Glomerular visceral epithelial cell (primary cell): ENCODE measurements around the gene TMPRSS6.

Experiments
- DNase-seq: peaks from one replicate; pipeline ENCODE4 v3.0.0-alpha.2; 2016; ENCODE audit errors: extremely low spot score

The TMPRSS6 gene

DNA sequence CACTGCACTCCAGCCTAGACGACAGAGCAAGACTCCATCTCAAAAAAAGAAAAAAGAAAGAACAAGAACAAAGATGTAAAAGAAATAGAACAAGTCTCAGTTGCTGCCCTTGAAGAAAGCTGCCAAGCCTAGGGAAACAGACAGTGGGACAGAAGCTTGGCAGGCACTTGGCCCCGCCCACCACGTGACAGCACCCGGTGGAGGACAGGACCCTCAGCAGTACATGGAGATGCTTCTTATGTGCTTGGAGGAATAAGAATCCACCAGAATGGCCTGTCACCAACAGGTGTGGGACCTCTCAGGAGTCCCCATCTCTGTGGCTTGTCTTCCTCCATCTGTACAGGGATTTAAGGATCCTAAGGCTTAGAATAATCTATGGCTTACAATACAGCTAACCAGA, 7.6 kb upstream of the TMPRSS6 start:
- no peak for DNase-seq

DNA sequence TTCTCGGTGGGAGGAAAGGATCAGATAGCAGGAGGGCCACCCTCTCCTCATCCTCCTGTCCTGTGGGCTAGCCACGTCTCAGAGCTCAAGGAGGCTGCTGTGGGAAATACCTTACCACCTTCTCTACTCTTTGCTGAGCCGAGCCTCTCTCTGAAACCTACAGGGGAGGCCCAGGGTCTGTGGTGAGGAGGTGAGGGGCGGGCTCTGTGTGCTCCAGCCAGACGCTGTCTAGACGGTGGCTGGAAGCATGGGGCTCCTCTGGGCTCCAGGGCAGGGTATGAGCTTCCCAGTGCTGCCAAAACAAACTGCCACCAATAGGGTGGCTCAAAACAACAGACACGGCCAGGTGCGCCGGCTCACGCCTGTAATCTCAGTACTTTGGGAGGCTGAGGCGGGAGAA, 5.5 kb upstream of the TMPRSS6 start:
- no peak for DNase-seq

DNA sequence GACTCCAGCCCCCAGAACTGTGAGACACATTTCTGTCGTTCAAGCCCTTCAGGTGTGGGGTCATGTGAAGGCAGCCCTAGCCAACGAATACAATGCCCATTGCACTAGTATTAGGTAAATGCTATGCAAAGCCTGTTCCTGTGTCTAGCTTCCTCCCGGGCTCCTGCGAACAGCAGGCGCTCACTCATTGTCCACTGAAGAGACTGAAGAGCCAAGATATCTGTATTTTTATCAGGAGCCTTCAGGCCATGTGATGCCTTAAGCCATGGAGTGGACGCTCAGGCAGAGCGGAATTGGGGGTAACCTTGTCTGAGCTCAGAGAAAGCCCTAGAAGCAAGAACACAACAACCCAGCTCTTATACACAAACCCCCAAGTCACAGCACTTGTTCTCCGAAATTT, 4.2 kb upstream of the TMPRSS6 start:
- no peak for DNase-seq

DNA sequence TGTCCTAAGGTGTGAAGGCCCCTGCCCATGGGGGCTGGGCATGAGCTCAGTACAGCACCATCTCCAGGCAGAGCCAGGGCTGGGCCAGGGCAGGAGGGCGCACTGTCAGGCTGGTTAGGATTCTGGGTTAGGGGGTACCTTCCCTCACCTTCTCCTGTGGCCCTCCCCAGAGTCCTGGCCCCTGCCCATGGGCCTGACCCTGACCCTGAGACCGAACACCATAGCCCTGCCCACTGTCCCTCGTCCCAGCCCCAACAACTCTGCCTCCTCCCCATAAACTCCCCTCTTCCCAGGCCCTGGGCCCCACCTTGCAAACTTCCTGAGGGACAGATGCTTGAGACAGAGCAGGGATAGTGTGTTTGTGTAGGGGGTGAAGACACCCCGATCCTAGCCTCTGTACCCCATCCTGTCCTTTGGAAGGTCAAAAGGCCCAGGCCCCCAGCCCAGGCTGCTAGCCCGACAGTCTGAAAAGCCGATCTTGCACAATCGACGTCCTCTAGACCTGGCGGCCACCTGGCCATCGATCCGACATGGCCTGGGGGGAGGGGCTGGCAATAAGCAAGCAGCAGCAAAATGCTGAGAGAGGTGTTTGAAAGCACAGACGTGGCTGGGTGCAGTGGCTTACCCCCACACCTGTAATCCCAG, 2.7 kb upstream of the TMPRSS6 start:
- no peak for DNase-seq

DNA sequence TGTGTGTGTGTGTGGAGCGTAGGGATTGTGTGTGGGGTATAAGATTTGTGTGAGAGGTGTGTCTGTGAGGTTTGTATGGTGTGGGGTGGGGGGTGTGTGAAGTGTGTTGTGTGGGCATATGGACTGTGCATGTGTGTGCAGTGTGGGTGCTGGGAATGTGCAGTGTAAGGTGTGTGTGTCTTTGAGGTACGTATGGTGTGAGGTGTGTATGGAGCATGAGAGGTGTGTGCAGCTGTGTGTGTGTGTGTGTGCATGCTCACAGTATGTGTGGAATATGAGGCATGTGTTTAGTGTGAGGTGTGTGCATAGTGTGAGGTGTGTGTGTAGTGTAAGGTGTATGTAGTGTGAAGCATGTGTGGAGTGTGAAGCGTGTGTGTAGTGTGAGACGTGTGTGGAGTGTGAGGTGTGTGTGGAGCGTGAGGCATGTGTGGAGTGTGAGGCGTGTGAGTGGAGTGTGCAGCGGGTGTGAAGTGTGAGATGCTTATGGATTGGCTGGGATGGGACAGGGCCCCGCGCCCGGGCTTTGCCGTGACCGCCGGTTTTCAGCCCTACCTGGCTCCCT, 1.7 kb upstream of the TMPRSS6 start:
- DNase-seq, result no peak

DNA sequence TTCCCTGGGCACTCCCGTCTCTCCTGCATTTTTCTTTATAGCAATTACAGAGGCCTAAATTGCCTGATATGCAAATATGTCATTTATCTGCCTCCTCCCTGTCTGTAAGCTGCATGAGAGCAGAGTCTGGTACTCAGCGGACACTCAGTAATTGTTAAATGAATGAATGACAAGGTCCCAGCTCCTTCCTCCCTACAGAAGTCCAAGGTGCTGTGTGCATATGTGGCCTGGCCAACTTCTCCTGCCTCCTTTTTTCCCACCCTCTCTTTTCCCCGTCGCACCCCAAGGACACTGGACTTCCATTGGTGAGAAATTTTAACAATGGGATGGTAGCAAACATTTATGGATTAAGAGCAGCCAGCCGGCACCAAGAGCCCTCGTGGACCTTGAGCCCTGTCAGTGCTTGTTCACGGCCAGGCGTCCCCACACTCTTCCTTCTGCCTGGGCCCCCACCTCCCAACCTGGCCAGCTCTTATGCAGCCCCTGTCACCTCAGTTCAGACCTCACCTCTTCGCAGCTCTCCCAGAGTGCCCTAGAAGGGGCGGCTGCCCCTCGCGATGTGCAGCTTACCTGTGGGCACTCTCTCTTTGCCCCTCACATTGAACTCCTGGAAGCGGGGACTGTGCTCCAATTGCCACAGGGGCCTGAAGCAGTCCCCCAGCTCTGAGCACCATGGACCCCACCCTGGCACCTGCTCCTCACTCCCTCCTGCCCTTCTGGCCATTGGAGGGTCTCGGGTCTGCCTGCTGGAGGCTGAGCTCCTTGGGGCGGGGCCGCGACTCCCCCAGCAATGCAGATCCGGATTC, 1.5 kb downstream of the TMPRSS6 start:
- no peak for DNase-seq

DNA sequence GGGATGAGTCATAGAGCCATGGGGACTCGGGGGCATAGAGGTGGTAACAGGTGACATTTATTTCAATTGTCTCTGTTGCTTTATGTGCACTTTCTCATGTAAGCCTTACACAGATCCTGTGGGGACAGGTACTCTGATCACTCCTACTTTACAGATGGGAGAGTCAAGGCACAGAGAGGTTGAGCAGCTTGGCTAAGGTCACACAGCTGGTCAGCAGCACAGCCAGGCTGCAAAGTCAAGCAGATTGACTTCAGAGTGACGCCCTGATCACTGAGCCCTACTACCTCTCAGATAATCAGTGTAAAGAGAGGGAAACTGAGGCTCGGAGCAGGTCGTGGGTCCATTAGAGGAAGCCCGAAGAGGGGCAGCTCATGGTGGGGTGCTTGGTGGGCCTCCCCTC, 3.5 kb downstream of the TMPRSS6 start:
- DNase-seq, result no peak

DNA sequence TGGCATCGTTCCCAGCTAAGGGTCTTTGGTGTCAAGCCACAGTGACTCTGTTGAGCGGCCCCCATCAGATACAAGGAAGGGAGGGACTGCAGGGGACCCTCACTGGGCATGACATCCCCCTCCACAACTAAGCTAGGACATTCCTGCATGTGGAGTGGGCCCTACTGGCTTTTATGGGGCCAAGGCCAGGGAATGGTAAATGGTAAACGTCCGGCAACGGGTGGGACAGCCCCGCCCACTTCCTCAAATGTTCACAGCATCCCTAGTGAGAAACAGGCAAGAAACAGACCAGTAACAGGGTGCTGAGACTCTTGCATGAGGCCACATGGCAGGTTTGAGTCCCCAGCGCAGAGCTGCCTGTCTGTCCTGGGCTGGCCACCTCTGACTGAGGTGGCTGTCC, 4.4 kb downstream of the TMPRSS6 start:
- no peak for DNase-seq

DNA sequence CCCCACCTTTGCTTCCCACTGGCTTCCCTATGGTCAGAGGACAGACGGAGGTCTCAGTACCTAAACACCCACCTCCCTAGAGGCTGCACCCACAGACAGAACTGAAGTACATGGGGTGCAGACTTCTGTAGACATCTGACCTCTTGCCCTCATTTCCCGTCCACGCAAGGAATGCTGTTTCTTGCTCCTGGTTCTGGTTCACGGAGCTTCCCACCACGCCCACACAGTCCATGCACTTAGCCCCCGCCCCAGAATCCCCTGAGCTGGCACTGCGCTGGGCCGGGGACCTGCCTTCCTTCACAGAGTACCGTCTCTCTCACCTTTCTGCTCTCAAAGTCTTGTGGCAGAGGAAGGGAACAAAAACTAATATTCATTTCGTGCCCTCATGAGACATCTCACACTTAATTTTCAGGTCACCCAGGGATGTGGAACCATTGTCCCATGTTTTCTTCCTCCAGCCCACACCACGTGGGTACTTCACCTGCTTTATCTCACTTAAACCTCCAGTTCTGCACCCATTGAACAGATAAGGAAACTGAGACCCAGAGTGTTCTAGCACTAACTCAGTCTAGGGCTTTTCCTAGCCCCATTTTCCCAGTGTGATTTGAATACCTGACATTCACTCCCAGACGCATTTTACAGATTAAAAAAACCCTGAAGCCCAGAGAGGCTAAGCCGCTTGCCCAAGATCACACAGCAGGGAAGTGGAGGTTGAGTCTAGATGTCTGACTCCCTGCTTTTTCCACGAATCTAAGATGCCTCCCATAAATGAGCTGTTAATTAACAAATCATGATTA, 5.7 kb downstream of the TMPRSS6 start:
- no peak for DNase-seq

DNA sequence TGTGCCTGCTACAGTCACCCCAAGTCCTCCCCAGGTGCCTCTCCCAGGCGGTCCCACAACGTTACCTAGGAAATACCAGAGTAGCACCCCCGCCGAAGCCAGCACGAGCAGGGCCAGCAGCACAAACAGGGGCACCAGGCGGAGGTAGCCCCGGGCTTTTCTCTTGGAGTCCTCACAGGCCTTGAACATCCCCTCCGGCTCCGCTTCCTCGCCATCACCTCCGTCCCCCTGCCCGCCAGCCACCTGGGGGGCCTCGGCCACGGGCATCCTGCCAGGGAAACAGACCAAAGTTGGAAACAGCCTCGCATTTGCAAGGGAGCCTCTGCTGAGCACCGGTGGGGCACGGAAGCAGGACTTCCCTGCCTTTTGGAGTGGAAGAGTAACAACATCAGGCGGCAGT, 6.4 kb downstream of the TMPRSS6 start:
- DNase-seq, result no peak

DNA sequence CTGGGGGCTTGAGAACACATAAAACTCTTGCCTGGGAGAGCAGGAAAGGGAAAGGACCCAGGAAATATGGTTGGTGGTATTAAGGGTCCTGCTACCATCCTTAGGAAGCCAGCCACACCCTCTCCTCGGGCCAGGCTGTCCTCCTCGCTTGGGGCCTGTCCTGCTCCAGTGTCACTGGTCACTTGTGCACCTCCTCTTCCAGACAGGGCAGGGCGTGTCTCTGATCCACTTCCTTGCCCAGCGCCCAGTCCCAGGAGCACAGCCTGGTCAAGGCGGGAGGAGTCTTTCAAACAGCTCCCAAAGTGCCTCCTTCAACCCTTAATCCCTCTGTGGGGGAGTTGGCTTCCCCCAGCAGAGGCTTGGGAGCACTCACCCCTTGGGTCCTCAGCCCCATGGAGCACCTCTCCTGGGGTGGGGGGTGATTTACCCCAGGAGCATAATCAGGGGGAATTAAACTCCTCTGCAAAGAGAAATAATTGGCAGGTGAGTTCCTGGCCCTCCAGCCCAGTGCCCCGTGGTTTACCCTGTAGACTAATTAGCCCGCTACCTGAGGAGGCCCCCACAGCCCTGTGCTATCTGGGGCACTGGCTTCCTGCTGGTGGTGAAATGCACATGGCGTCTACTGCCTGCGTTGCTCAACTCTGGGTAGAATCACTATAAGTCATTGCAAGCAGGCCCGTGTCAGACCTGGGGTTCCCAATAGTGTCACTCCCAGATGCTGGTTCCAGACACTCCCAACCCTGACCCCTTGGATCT, 8.0 kb downstream of the TMPRSS6 start:
- DNase-seq, result no peak

DNA sequence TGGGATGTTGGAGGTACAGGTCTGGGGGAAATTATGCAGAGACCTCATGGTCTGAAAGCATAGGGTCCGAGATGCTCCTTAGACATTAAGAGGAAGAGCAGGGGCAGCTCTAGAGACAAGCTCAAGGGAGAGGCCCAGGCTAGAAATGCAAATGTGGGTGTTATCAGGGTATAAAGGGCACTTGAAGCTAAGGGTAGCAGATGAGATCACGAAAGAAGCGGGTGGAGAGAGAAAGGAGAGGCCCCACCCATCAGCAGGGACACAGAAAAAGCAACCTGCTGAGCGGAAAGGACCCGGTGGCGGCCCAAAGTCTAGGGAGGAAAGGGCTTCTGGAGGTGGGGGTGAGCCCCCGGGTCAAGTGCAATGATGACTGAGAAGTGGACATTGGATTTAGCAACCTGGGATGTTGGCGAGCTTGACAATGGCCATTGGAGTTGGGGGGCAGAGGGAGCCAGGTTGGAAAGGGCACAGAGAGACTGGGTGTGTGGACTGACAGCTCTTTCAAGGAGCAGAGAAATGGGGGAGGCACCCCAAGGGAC, 8.9 kb downstream of the TMPRSS6 start:
- DNase-seq, result no peak

DNA sequence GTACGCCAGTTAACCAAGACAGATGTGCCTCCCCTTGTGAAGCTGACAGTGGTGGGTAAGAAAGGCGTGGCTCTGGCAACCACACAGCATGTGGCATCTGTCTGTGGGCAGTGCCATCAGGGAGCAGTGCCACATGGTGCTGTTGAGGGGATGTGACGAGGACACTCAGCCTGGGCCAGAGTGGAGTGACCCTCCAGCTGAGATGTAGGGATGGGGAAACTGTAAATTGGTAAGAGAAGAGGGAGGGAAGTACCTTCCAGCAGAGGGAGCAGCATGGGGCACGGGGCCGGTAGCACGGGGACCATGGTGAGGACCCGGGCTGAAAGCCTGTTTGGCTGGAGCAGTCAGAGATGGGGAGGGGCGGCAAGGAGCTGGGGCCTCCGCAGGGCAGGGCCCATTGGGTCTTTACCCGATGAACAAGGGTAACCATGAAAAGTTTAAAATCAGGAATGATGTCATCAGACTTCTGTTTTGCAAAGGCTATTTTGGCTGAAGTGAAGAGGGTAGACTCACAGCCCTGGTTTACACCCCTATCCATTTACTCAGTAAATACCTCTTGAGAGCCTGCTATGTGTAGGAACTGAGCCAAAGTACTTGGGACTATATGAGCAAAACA, 10.4 kb downstream of the TMPRSS6 start:
- no peak for DNase-seq

DNA sequence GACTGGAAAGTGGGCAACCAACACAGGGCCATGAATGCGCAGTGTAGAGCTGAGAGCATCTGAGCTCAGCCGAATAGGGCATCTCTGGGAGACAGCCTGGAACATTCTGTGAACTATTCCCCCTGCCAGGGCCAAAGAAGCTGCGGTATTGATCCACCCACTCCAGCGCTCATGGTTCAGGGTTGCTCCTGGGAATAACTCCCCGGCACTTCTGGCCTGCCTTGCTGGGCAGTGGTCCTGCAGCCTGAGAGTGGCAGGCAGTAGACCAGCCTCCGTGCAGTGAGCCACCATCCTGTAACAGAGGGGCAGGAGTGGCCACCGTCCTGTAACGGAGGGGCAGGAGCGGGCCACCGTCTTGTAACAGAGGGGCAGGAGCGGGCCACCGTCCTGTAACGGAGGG, 12.2 kb downstream of the TMPRSS6 start:
- DNase-seq, result no peak

DNA sequence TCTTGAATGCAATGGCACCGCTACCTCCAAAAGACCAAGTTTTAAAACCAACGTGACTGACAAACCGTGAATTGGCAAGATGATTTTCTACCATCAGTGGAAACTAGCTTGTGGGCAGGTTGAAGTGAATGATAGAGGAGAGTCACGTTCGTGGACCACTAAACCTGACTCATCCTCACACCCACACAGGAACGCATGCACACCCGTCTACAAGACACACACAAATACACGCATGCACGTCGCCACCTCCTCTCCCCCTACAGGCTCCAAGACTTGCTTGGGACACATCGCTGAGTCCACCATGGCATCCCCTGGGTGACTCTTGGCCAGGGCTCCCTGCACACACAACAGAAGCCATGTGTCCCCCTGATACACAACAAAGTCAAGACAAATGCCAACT, 14.4 kb downstream of the TMPRSS6 start:
- DNase-seq, result no peak

DNA sequence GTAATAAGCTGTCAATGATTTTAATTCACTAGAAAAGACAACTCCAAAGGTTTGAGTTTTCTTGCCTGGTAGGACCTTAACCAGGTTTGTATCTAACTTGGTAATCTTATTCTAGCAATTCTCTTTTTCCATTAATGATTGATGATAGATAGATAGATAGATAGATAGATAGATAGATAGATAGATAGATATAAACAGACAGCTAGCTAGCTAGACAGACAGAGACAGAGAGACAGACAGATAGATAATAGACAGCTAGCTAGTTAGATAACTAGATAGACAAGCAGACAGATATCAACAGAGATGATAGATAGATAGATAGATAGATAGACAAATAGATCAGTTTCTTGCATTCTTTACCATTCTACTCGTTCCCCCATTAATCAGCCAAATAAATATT, 15.3 kb downstream of the TMPRSS6 start:
- no peak for DNase-seq

DNA sequence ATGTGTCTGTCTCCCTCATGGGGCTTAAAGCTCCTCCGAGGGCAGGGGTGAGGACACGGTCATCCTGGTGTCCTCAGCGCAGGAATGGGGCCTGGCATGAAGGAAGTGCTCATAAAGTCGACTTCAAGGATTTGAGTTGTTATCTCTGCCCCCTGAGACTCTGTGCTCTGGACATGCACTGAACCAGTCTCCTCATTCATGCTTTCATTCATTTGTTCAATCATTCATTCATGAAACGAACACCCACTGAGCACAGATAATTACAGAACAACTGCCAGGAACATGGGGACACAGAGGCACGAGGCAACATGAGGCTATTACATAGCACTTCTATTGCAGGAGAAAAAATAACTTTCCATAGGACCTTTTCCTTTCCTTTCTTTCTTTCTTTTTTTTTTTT, 16.5 kb downstream of the TMPRSS6 start:
- no peak for DNase-seq

DNA sequence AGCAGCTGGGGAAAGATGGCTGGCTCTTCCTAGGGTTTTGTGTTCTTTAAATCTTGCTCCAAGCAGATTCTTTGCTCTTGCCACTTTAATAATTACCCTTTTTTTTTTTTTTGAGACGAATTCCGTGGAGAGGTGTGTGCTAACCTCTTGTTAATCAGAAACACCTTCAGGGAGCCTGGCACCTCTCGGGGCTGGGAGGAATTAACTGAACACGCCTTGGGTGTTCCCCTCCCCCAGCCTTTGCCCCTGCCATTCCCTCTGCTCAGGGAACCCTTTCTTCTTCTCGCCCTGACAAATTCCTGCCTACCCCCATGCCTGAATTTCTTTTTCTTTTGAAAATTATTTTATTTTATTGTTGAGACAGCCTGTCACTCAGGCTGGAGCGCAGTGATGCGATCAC, 17.5 kb downstream of the TMPRSS6 start:
- no peak for DNase-seq

DNA sequence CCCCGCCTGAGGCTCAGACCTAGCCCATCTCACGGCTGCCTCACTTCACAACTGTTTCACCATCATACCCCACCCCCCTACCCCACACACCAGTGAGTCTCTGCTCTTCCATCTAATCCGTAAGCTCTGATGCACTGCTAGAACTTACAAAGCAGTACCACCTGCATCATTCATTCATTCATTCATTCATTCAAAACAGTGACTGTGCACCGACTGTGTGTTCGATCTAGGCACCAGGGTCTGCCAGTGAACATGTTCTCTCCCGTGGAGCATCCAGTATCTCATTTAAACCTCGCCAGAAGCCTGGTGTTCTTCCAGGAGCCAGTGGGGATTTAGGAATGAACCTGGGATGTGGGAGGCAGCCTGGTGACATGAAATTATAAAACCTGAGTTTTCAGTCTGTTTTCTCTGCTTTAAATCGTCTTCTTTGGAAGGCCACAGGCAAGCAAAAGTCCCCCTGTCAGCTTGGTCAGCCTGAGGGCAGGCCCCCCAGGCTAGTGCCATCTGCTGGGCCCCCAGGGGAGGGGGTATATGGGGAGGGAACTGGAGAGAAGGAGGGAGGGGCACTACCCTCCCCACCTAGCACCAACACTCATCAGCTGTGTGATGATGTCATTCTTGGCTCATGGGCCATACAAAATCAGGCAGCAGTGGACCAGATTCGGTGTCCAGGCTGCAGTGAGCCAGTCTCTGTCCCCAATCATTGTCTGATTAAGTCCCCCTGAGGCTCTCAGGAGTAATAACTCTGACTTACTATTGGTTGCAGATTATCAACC, 18.4 kb downstream of the TMPRSS6 start:
- DNase-seq, result no peak

DNA sequence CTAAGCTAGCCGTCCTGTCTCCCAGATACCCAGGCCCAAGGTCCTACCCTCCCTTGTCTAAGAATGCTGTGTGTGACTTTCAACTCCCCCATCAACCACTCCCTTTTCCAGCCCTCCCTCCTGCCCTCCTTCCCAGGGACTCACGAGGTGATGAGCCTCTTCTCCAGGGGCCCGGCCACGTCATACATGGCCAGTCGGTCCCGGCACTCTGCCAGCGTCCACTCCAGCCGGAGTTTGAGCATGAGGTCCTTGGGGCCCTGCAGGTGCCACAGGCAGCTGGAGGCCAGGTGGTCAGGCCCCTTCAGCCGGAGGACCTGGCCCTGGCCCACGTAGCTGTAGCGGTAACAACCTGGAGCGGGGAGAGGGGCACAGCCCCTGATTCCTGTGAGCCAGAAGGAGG, 20.1 kb downstream of the TMPRSS6 start:
- DNase-seq, result peak; percentile 34
